ENCODE measurements around the gene MAP3K4.

The MAP3K4 gene

DNA sequence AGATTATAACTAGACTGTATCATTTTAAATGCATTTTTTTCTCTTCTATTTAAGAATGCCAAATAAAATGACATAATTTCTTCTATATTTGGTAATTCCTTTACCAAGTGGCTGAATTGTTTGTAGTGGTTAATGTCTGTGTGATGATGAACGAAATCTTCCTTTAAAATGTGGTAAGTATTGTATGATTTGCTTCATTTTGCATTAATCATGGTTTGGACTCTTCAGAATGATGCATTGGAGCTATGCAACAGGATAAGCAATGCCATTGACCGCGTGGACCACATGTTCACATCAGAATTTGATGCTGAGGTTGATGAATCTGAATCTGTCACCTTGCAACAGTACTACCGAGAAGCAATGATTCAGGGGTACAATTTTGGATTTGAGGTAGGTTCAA lies 99.6 kb downstream of the MAP3K4 start:
- no peak overlapping the region for H3K4me3 ChIP-seq (ENCODE audit: low read depth, low read length)
- H3K4me1 ChIP-seq, result no peaks in the 10 kb centered on the region
- no peaks in the 10 kb centered on the region for H3K9me3 ChIP-seq
- no peak for DNase-seq
- TF ChIP-seq, protein P1, sequence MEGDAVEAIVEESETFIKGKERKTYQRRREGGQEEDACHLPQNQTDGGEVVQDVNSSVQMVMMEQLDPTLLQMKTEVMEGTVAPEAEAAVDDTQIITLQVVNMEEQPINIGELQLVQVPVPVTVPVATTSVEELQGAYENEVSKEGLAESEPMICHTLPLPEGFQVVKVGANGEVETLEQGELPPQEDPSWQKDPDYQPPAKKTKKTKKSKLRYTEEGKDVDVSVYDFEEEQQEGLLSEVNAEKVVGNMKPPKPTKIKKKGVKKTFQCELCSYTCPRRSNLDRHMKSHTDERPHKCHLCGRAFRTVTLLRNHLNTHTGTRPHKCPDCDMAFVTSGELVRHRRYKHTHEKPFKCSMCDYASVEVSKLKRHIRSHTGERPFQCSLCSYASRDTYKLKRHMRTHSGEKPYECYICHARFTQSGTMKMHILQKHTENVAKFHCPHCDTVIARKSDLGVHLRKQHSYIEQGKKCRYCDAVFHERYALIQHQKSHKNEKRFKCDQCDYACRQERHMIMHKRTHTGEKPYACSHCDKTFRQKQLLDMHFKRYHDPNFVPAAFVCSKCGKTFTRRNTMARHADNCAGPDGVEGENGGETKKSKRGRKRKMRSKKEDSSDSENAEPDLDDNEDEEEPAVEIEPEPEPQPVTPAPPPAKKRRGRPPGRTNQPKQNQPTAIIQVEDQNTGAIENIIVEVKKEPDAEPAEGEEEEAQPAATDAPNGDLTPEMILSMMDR (IDR thresholded peaks at IDR 0.05; ENCODE audit: low read depth, low read length), result no peak
- no peaks in the 10 kb centered on the region for H3K27me3 ChIP-seq
- peaks cover 36% of the 10 kb centered on the region for H3K36me3 ChIP-seq

DNA sequence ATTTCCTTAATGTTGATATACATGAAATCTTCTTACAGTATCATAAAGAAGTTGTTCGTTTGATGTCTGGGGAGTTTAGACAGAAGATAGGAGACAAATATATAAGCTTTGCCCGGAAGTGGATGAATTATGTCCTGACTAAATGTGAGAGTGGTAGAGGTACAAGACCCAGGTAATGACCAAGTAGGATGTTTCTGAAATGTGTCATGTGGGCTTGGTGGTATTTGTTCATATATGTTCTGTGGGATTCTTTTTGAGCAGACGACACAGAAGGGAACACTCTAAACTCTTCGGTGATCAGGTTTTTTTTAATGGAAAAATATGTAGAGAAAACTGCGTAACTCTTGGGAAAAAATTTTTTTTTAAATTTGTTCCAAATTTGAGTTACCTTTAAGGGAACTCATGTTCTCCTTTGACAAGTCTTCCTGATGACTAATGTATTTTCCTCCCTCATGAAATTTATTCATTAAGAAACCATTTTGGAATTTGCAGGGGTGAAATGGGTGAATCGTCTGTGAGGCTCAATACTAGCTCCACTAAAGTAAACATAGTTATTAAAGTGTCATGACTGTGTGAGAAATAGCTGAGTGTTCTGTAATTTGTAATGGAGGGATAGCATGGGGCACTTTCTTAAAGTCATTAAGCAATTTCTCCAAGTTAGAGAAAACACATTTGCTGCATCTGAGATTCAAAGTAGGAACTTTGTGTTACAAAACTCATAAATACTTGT lies 100.6 kb downstream of the MAP3K4 start:
- peaks cover 32% of the 10 kb centered on the region for H3K36me3 ChIP-seq
- no peak overlapping the region for H3K4me3 ChIP-seq (ENCODE audit: low read depth, low read length)
- H3K27me3 ChIP-seq, result no peaks in the 10 kb centered on the region
- no peak for DNase-seq
- H3K9me3 ChIP-seq, result no peaks in the 10 kb centered on the region
- TF ChIP-seq, protein P1 (IDR thresholded peaks at IDR 0.05; ENCODE audit: low read depth, low read length), result no peak
- H3K4me1 ChIP-seq, result no peaks in the 10 kb centered on the region

DNA sequence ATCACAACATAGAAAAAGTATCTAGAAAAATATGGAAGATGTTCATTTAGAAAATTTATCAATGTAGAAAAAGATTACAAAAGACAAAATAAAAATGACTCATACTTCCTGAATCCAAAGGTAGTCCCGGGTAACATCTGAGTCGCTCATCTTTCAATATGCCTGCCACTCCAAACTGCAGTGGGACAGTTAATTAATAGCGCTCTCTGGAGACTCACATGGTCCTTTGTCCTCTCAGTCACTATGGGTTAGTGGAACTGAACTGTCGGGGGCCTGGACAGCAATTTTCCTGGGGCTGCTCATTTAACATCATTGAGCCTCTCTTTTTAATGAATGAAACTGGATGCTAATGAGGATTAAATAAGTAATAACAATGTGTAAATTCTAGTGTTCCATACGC lies 103.4 kb downstream of the MAP3K4 start:
- Histone ChIP-seq H3K27me3 (no peaks in the 10 kb centered on the region), H3K9me3 (no peaks in the 10 kb centered on the region), H3K4me3 (ENCODE audit: low read depth, low read length) (no peak overlapping the region), H3K4me1 (no peaks in the 10 kb centered on the region), H3K36me3 (peaks cover 13% of the 10 kb centered on the region)
- TF ChIP-seq, protein P1 (IDR thresholded peaks at IDR 0.05; ENCODE audit: low read depth, low read length), result no peak
- no peak for DNase-seq

DNA sequence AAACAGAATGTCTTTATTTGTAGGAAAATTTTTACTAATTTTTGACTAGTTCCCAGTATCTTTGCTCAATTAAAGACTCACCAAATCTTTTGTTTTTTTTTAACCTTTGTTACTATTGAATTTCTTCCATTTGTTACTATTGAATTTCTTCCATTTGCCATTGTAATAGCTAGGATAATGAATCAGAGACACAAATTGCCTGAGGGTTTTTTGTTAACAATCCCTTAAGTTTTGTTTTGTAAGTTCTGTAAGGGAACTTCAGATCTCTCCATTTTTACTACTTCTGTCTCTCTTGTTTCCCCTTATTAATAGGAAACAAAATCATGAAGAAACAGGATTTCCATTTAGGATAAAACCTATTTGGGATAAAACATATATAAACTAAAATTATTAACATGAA lies 104.3 kb downstream of the MAP3K4 start:
- TF ChIP-seq, protein P1 (IDR thresholded peaks at IDR 0.05; ENCODE audit: low read depth, low read length), result no peak
- peaks cover 13% of the 10 kb centered on the region for H3K36me3 ChIP-seq
- H3K4me1 ChIP-seq, result no peaks in the 10 kb centered on the region
- no peaks in the 10 kb centered on the region for H3K27me3 ChIP-seq
- H3K9me3 ChIP-seq, result no peaks in the 10 kb centered on the region
- H3K4me3 ChIP-seq (ENCODE audit: low read depth, low read length), result no peak overlapping the region
- DNase-seq, result no peak

DNA sequence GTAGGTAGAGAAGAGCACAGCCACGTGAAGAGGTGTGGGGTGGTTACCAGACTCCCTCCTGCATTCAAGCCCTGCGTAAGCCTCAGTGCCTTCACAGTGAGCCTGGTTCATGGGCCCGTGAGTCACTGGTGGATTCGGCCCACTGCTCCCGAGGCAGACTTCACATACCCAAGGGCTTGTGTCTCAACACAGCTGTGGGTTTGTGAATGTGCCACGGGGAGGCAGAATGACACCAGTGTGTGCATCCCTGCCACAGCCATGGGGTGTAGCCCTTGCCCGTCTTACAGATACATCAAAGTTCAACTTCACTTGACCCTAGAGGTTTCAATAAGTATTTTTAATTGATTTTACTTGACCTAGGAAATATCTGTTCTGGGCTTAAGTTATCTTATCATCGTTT lies 108.5 kb downstream of the MAP3K4 start:
- TF ChIP-seq, protein P1 (IDR thresholded peaks at IDR 0.05; ENCODE audit: low read depth, low read length), result peak; percentile 34
- Histone ChIP-seq H3K36me3 (0 out of 2 replicates have a peak, but pooled peaks cover 4% of the 10 kb centered on the region), H3K4me3 (ENCODE audit: low read depth, low read length) (no peak overlapping the region), H3K4me1 (no peaks in the 10 kb centered on the region), H3K9me3 (no peaks in the 10 kb centered on the region), H3K27me3 (no peaks in the 10 kb centered on the region)
- peak; percentile 19 for DNase-seq

DNA sequence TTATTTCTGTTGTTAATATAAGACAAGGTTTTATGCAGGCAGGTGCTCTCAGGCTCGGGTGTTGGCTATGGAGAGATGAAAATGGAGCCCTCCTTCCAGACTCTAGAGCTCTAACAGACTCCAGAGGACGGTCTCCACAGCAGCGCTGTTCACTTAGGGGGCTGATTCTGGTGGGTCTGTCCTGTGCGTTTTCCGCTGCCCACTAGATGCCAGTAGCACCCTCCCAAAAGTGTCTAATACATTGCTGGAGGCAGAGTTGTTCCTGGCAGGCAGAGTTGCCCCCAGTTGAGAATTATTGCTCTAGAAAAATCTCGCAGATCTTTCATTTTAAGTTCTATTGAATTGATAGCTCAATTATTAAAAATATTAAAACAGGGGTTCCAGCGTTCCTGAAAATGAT lies 109.9 kb downstream of the MAP3K4 start:
- H3K36me3 ChIP-seq, result no peaks in the 10 kb centered on the region
- no peaks in the 10 kb centered on the region for H3K27me3 ChIP-seq
- no peaks in the 10 kb centered on the region for H3K4me1 ChIP-seq
- peak; percentile 41 for DNase-seq
- TF ChIP-seq, protein P1 (IDR thresholded peaks at IDR 0.05; ENCODE audit: low read depth, low read length), result peak; percentile 68
- H3K4me3 ChIP-seq (ENCODE audit: low read depth, low read length), result no peak overlapping the region
- H3K9me3 ChIP-seq, result no peaks in the 10 kb centered on the region
